Upper lobe of left lung (tissue), 4 donors: ENCODE results near the gene SEMA6A.

Source experiments
- CTCF ChIP-seq, 6 experiments: fragments of 450-650 bp in 4 of 6; fragments of 200-600 bp in 2 of 6; sonication (generic) in 2 of 6; IDR thresholded peaks; one replicate each; pipeline ENCODE4 v1.5.1; 2016 to 2019; ENCODE audit warnings: antibody characterized with exemption in 6 of 6
- POLR2AphosphoS5 ChIP-seq, 2 donors: sonication (generic); formaldehyde crosslinking; IDR thresholded peaks; one replicate each; pipeline ENCODE4 v1.5.1; 2017; ENCODE audit warnings: antibody characterized with exemption in 2 of 2

- TF ChIP-seq CTCF (IDR thresholded peaks at IDR 0.05), result no peak
- TF ChIP-seq POLR2AphosphoS5 (IDR thresholded peaks at IDR 0.05), result no peak
These were observed 123.6 kb downstream of the SEMA6A start for GRCh38 chr5:116451066-116451465.
